OCI-LY1 (cell line): ENCODE results near the gene PTPRJ.

Experiments used
- EZH2 ChIP-seq: fragments of 200-600 bp; sonication (generic), shearing (Covaris generic); IDR thresholded peaks from 2 replicates; pipeline ENCODE4 v1.8.0; 2017; ENCODE audit warnings: borderline replicate concordance, mixed run types, mild to moderate bottlenecking, antibody characterized with exemption, low read length, moderate library complexity, mixed read lengths
- TF ChIP-seq, protein P1 (sequence below): fragments of 200-600 bp; sonication (generic), shearing (Covaris generic); IDR thresholded peaks from 2 replicates; pipeline ENCODE4 v1.5.1; 2017; ENCODE audit warnings: mild to moderate bottlenecking, antibody characterized with exemption, low read length, moderate library complexity, mixed read lengths

- TF ChIP-seq, protein P1, sequence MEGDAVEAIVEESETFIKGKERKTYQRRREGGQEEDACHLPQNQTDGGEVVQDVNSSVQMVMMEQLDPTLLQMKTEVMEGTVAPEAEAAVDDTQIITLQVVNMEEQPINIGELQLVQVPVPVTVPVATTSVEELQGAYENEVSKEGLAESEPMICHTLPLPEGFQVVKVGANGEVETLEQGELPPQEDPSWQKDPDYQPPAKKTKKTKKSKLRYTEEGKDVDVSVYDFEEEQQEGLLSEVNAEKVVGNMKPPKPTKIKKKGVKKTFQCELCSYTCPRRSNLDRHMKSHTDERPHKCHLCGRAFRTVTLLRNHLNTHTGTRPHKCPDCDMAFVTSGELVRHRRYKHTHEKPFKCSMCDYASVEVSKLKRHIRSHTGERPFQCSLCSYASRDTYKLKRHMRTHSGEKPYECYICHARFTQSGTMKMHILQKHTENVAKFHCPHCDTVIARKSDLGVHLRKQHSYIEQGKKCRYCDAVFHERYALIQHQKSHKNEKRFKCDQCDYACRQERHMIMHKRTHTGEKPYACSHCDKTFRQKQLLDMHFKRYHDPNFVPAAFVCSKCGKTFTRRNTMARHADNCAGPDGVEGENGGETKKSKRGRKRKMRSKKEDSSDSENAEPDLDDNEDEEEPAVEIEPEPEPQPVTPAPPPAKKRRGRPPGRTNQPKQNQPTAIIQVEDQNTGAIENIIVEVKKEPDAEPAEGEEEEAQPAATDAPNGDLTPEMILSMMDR, result no peak
- no peak for TF ChIP-seq EZH2
These were observed 30.0 kb upstream of the PTPRJ start for GRCh38 chr11:47950396-47950795.
